Mucosa of descending colon (tissue), 3 donors: ENCODE results near the gene ATP2A1. TPM values are rescaled to one million over a fixed set of nuclear protein-coding genes. Genes with fewer than 3 reads are reported as not detected.

Experiments
- ATAC-seq: fragments of 200-7000 bp; cut with Tn5 transposase; one replicate; pipeline ENCODE4 v1.9.1; 2020; ENCODE audit warnings: mild to moderate bottlenecking, moderate library complexity
- DNase-seq, 3 donors: peaks; one replicate each; pipeline ENCODE4 v3.0.0-alpha.2; 2020
- H3K36me3 ChIP-seq: fragments of 200-600 bp; one replicate; pipeline ENCODE4 v1.8.0; 2021; ENCODE audit warnings: low read depth, mild to moderate bottlenecking
- H3K4me1 ChIP-seq: fragments of 200-600 bp; one replicate; pipeline ENCODE4 v1.8.0; 2021; ENCODE audit warnings: low read depth, mild to moderate bottlenecking
- H3K4me3 ChIP-seq: fragments of 200-600 bp; one replicate; pipeline ENCODE4 v1.8.0; 2021; ENCODE audit warnings: mild to moderate bottlenecking
- H3K9me3 ChIP-seq: fragments of 200-600 bp; one replicate; pipeline ENCODE4 v1.8.0; 2021; ENCODE audit warnings: mild to moderate bottlenecking
- CTCF ChIP-seq: fragments of 200-600 bp; IDR thresholded peaks from one replicate; pipeline ENCODE4 v1.8.0; 2022; ENCODE audit warnings: antibody characterized with exemption, mild to moderate bottlenecking
- intact Hi-C, 2 donors: fragments of 100-400 bp; cut with DNase I in 1 of 2; cut with micrococcal nuclease in 1 of 2; formaldehyde crosslinking; loops; one replicate each; pipeline versions ENCODE4 v1.11.0 to v1.11.1; 2022; cut with DNase I, micrococcal nuclease
- total RNA-seq, 3 donors: library from RNA; stranded (reverse); fragmentation: NEBNext Ultra II Directional in 2 of 3; extraction: Animal tissue kit (Norgen Biotek cat#: 25700) in 2 of 3; gene quantifications; one replicate each; pipeline versions ENCODE4 v1.2.1 to v1.2.4, GENCODE V29; 2021 to 2023
- donor health status: DM: no; HTN: no; CAD: no; lungs with moderate emphysema.
- donor health status: DM: no; HTN: no; CAD: no.
- donor health status: DM: no; HTN: yes; CAD: no.

Gene ATP2A1
- total RNA-seq, 3 donors from 2014 or later: 0.96 to 1.7 (median 1.6) TPM

- H3K4me1 ChIP-seq: peaks cover 8% of the 10 kb centered on the region
- no peak for TF ChIP-seq CTCF
- ATAC-seq (peak; percentile 88), DNase-seq (peak; percentile 75 to 76 (median 75))
- no peak overlapping the region for H3K4me3 ChIP-seq
- H3K36me3 ChIP-seq: no peaks in the 10 kb centered on the region
- intact Hi-C loops: no loop called here
- H3K9me3 ChIP-seq: no peaks in the 10 kb centered on the region
These were observed 32.1 kb downstream of the ATP2A1 start for GRCh38 chr16:28910086-28911031.

GRCh38 chr16:28912558-28912957 lies 34.3 kb downstream of the ATP2A1 start:
- Histone ChIP-seq H3K9me3 (no peaks in the 10 kb centered on the region), H3K4me3 (no peak overlapping the region), H3K4me1 (peaks cover 8% of the 10 kb centered on the region), H3K36me3 (no peaks in the 10 kb centered on the region)
- intact Hi-C loops: no loop called here
- ATAC-seq (no peak), DNase-seq (no peak)
- no peak for TF ChIP-seq CTCF

GRCh38 chr16:28913946-28914724 lies 35.8 kb downstream of the ATP2A1 start:
- Histone ChIP-seq H3K4me1 (peaks cover 8% of the 10 kb centered on the region), H3K4me3 (no peak overlapping the region), H3K36me3 (peaks cover 6% of the 10 kb centered on the region), H3K9me3 (no peaks in the 10 kb centered on the region)
- intact Hi-C loops: no loop called here
- no peak for TF ChIP-seq CTCF
- DNase-seq: no peak
- ATAC-seq: no peak

GRCh38 chr16:28915181-28915580 lies 36.9 kb downstream of the ATP2A1 start:
- H3K9me3 ChIP-seq: no peaks in the 10 kb centered on the region
- TF ChIP-seq CTCF: no peak
- intact Hi-C loops: no loop called here
- no peak overlapping the region for H3K4me3 ChIP-seq
- DNase-seq (no peak), ATAC-seq (no peak)
- H3K36me3 ChIP-seq: peaks cover 6% of the 10 kb centered on the region
- peaks cover 8% of the 10 kb centered on the region for H3K4me1 ChIP-seq

- no peaks in the 10 kb centered on the region for H3K4me1 ChIP-seq
- H3K9me3 ChIP-seq: no peaks in the 10 kb centered on the region
- no peak overlapping the region for H3K4me3 ChIP-seq
- no peak for TF ChIP-seq CTCF
- ATAC-seq (no peak), DNase-seq (no peak)
- peaks cover 6% of the 10 kb centered on the region for H3K36me3 ChIP-seq
- intact Hi-C loops: no loop called here
These were observed 38.8 kb downstream of the ATP2A1 start for GRCh38 chr16:28917095-28917494.
